PC-9 (cell line): ENCODE results near the gene GAST. TPM values are rescaled to one million over a fixed set of nuclear protein-coding genes. Genes with fewer than 3 reads are reported as not detected.

Experiments
- BruUV-seq: library from RNA; stranded (reverse); fragments of 400-500 nt; replicated peaks from 2 replicates; lab custom pipeline; 2021; lab: Mats Ljungman, UMichigan
- CTCF ChIA-PET: fragments of 300-600 bp; sonication (Branson Sonifier 250); formaldehyde crosslinking; loops from one replicate; lab custom pipeline; 2022; ENCODE audit warnings: antibody characterized with exemption; lab: Charles Lee
- POLR2A ChIA-PET: fragments of 300-600 bp; sonication (Branson Sonifier 250); formaldehyde crosslinking; loops from one replicate; lab custom pipeline; 2022; ENCODE audit warnings: antibody characterized with exemption; ENCODE audit not compliant: unreplicated experiment; lab: Charles Lee
- DNase-seq, 2 experiments: peaks; one replicate each; pipeline versions ENCODE4 v3.0.0 to v3.0.0-alpha.2; 2015 to 2022; ENCODE audit warnings: mixed read lengths in 1 of 2
- H2AFZ ChIP-seq: fragments of 200-600 bp; sonication (generic); 2 replicates; pipeline ENCODE4 v1.8.1; 2017; ENCODE audit warnings: antibody characterized with exemption
- H3F3A ChIP-seq: fragments of 200-600 bp; sonication (generic); 2 replicates; pipeline ENCODE4 v1.8.1; 2017; ENCODE audit warnings: antibody characterized with exemption, mild to moderate bottlenecking, low read depth; ENCODE audit not compliant: insufficient read depth
- H3K27ac ChIP-seq: fragments of 200-600 bp; sonication (generic); 2 replicates; pipeline ENCODE4 v1.6.1; 2016; ENCODE audit warnings: mixed run types
- H3K27me3 ChIP-seq: fragments of 200-600 bp; sonication (generic); 2 replicates; pipeline ENCODE4 v1.6.1; 2016; ENCODE audit warnings: low read depth, mixed run types; ENCODE audit not compliant: insufficient read depth
- H3K36me3 ChIP-seq: fragments of 200-600 bp; sonication (generic); 2 replicates; pipeline ENCODE4 v1.6.1; 2016; ENCODE audit warnings: low read depth, mixed run types
- H3K4me1 ChIP-seq: fragments of 200-600 bp; sonication (generic); replicated peaks from 2 replicates; pipeline ENCODE4 v1.6.1; 2016; ENCODE audit warnings: mixed run types; ENCODE audit not compliant: insufficient read depth
- H3K4me2 ChIP-seq: fragments of 200-600 bp; sonication (generic); 2 replicates; pipeline ENCODE4 v1.6.1; 2017; ENCODE audit warnings: mixed run types
- H3K4me3 ChIP-seq: fragments of 200-600 bp; sonication (generic); 2 replicates; pipeline ENCODE4 v1.6.1; 2016; ENCODE audit warnings: mixed run types
- H3K79me2 ChIP-seq: fragments of 200-600 bp; sonication (generic); 2 replicates; pipeline ENCODE4 v1.6.1; 2017; ENCODE audit warnings: low read depth, mixed run types
- H3K9me2 ChIP-seq: fragments of 200-600 bp; sonication (generic); 2 replicates; pipeline ENCODE4 v1.8.1; 2017; ENCODE audit warnings: mild to moderate bottlenecking; ENCODE audit not compliant: insufficient read depth
- H3K9me3 ChIP-seq: fragments of 200-600 bp; sonication (generic); 2 replicates; pipeline ENCODE4 v1.8.1; 2016; ENCODE audit warnings: low read depth; ENCODE audit not compliant: insufficient read depth
- H4K20me1 ChIP-seq: fragments of 200-600 bp; sonication (generic); 2 replicates; pipeline ENCODE4 v1.8.1; 2017; ENCODE audit not compliant: insufficient read depth
- EZH2 ChIP-seq: fragments of 200-600 bp; sonication (generic); IDR thresholded peaks from 2 replicates; pipeline ENCODE4 v1.8.0; 2017; ENCODE audit warnings: antibody characterized with exemption, low read depth
- intact Hi-C: fragments of 100-400 bp; cut with micrococcal nuclease; formaldehyde crosslinking; loops from one replicate; pipeline ENCODE4 v1.10.0; 2022; ENCODE audit not compliant: unreplicated experiment
- total RNA-seq: library from RNA; stranded (reverse); gene quantifications from 2 replicates; pipeline ENCODE4 v1.2.3, GENCODE V29; 2021
- TF ChIP-seq, protein P1 (sequence below): fragments of 200-600 bp; sonication (generic); conservative IDR thresholded peaks from 2 replicates; pipeline ENCODE4 v1.6.1; 2017; ENCODE audit warnings: mixed run types, antibody characterized with exemption, mild to moderate bottlenecking, moderate library complexity

Gene GAST
- total RNA-seq, 1 experiment from 2014 or later, result 0.87 TPM

DNA sequence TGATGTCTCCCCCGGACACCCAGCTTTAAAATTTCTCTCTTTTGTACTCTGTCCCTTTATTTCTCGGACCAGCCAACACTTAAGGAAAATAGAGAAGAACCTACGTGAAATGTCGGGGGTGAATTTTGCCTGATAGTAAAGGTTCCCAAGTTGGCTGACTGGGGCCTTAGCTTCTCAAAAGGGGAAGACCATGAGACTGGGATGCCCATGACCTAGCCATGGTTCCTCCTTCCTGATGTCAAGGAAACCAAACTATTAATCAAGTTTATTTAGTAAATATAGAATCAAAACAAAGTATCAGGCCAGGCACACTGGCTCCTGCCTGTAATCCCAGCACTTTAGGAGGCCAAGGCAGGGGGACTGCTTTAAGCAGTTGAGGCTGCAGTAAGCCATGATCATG, 25.9 kb upstream of the GAST start:
- intact Hi-C loops, result loop anchor here (5.0 kb wide), 2 partner anchors 101 to 116 kb away; partner anchors contain the start of gene JUP
- peaks cover 22% of the 10 kb centered on the region for H3K79me2 ChIP-seq
- H3K4me1 ChIP-seq, result peaks cover 18% of the 10 kb centered on the region
- DNase-seq, result no peak
- ChIA-PET CTCF (no interaction called here), POLR2A (no interaction called here)
- peaks cover 19% of the 10 kb centered on the region for H3K36me3 ChIP-seq
- no peak overlapping the region for H2AFZ ChIP-seq
- H4K20me1 ChIP-seq, result peaks cover 19% of the 10 kb centered on the region
- H3K27me3 ChIP-seq, result no peaks in the 10 kb centered on the region; the same call in 1 of the 2 replicates
- BruUV-seq, result no TSS peak
- H3F3A ChIP-seq, result peaks cover 36% of the 10 kb centered on the region
- no peaks in the 10 kb centered on the region for H3K9me3 ChIP-seq
- H3K9me2 ChIP-seq, result no peaks in the 10 kb centered on the region
- no peak overlapping the region for H3K4me2 ChIP-seq
- no peak overlapping the region for H3K27ac ChIP-seq
- no peak for TF ChIP-seq EZH2
- no peak overlapping the region for H3K4me3 ChIP-seq

DNA sequence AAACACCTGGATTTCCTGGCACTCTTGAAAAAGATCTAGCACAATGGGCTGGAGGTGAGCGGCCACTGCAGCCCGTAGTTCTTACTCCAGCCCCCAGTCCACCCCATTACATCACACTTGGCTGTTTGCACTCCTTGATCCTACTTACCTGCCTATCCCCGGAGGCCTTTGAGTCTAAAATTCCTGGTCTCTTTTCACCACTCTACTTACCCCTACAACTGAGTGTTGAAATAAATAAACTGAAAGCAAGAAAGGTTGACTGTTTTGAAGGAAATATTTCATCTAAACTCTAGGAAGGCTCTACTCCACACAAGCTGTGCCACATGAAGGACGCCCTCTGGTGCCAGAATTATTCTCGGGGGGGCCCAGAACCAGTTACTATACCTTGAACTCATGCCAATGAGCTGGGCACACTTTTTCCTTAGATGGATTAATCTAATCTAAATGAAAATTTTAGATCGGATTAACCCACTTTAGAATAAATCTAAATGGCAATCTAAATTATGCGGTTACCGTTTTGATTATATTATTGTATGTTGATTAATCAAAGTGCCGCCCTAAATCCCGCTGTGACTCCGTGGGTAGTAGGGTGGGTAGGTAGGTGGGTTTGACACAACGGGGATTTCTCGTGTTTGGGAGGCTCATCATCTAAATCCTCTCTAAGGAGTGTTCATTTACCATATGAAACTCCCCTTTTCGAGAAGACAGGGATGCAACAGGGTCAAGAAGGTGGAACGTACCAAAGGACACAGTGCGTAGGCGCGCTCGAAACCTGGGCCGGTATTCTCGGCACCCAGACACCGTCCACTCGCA, 24.1 kb upstream of the GAST start:
- POLR2A ChIA-PET, result interaction anchor here (0.5 to 2.0 kb wide), 32 partner anchors 10 to 1988 kb away, joined by 3 to 89 read pairs (median 4); partner anchors contain the start of genes ERBB2, JUP, KRT19 and NKIRAS2
- intact Hi-C loops, result loop anchor here (1.0 to 5.0 kb wide), 3 partner anchors 9 to 114 kb away; partner anchors contain the start of gene JUP
- peaks cover 35% of the 10 kb centered on the region for H4K20me1 ChIP-seq
- H3K4me2 ChIP-seq, result peak overlapping the region; percentile 86
- peak overlapping the region; percentile 77 for H3K4me3 ChIP-seq
- H3K36me3 ChIP-seq, result peaks cover 36% of the 10 kb centered on the region
- H3K9me2 ChIP-seq, result no peaks in the 10 kb centered on the region
- peak; percentile 44 to 51 for DNase-seq
- no peak for TF ChIP-seq EZH2
- TF ChIP-seq, protein P1, sequence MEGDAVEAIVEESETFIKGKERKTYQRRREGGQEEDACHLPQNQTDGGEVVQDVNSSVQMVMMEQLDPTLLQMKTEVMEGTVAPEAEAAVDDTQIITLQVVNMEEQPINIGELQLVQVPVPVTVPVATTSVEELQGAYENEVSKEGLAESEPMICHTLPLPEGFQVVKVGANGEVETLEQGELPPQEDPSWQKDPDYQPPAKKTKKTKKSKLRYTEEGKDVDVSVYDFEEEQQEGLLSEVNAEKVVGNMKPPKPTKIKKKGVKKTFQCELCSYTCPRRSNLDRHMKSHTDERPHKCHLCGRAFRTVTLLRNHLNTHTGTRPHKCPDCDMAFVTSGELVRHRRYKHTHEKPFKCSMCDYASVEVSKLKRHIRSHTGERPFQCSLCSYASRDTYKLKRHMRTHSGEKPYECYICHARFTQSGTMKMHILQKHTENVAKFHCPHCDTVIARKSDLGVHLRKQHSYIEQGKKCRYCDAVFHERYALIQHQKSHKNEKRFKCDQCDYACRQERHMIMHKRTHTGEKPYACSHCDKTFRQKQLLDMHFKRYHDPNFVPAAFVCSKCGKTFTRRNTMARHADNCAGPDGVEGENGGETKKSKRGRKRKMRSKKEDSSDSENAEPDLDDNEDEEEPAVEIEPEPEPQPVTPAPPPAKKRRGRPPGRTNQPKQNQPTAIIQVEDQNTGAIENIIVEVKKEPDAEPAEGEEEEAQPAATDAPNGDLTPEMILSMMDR, result peak; percentile 69
- peak overlapping the region; percentile 91 for H2AFZ ChIP-seq
- peak overlapping the region; percentile 99 for H3K27ac ChIP-seq
- H3K4me1 ChIP-seq, result peaks cover 23% of the 10 kb centered on the region
- H3K27me3 ChIP-seq, result no peaks in the 10 kb centered on the region; the same call in 1 of the 2 replicates
- peaks cover 32% of the 10 kb centered on the region for H3K79me2 ChIP-seq
- H3F3A ChIP-seq, result peaks cover 49% of the 10 kb centered on the region
- CTCF ChIA-PET, result interaction anchor here (0.9 to 1.9 kb wide), 3 partner anchors 8 to 22 kb away, joined by 3 to 17 read pairs (median 4); no protein-coding TSS in a partner anchor
- TSS peak; percentile 95 for BruUV-seq
- no peaks in the 10 kb centered on the region for H3K9me3 ChIP-seq

DNA sequence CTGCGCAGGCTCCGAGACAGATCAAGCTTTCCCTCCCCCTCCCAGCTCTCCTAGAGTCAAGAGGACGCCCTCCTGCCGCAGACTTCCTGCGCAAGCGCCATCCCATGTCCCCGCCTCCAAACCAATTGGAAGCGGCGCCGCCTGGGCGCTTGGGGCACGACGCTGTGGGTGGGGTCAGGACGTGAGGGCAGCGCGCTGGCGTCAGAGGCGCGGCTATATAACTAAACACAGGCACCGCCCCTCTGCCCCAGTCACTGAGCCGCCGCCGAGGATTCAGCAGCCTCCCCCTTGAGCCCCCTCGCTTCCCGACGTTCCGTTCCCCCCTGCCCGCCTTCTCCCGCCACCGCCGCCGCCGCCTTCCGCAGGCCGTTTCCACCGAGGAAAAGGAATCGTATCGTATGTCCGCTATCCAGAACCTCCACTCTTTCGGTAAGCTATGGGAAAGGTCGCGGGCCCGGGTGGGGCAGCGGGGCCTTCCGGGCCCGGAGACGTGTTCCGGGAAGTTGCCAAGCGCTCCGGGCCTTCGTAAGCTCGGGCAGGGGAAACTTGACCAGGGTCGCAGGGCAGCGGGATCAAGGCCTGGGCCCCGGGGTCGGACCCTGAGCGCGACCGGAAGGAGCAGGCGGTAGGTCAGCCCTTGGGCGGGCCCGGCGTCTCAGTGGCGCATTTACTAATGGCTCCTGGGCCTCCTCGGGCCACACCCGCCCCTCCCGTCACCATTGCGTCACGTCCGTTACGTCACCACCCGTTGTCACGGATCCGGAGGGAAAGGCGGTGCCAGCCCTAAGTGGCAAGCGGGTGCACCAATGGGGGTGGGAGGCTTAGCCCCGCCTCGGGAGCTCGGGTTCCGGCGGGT, 23.3 kb upstream of the GAST start, which contains the start of gene EIF1:
TSS of gene EIF1 (plus strand) at position 245 of the 856 bp plus-strand sequence. CDS start at position 399, 154 bp downstream.
- no peak for TF ChIP-seq EZH2
- TF ChIP-seq, protein P1, result no peak
- Histone ChIP-seq H3K9me3 (no peaks in the 10 kb centered on the region), H3K36me3 (peaks cover 36% of the 10 kb centered on the region), H2AFZ (peak within 1 kb of the TSS; percentile 91), H3K9me2 (no peaks in the 10 kb centered on the region), H3F3A (peaks cover 58% of the 10 kb centered on the region), H3K27ac (peak within 1 kb of the TSS; percentile 99), H4K20me1 (peaks cover 35% of the 10 kb centered on the region), H3K4me3 (peak within 1 kb of the TSS; percentile 88), H3K4me1 (peaks cover 23% of the 10 kb centered on the region), H3K4me2 (peak within 1 kb of the TSS; percentile 99), H3K27me3 (no peaks in the 10 kb centered on the region; the same call in 1 of the 2 replicates), H3K79me2 (peaks cover 32% of the 10 kb centered on the region)
- peak; percentile 96 to 99 for DNase-seq
- ChIA-PET POLR2A (interaction anchor here (0.5 to 2.0 kb wide), 39 partner anchors 11 to 1989 kb away, joined by 3 to 89 read pairs (median 4); partner anchors contain the start of genes ACLY, ERBB2, JUP and KRT19), CTCF (interaction anchor here (0.6 to 1.9 kb wide), 5 partner anchors 9 to 284 kb away, joined by 3 to 17 read pairs (median 4); no protein-coding TSS in a partner anchor)
- intact Hi-C loops, result loop anchor here (1.0 to 5.0 kb wide), 3 partner anchors 10 to 113 kb away; partner anchors contain the start of gene JUP
- BruUV-seq, result TSS peak; percentile 48
